SJCRH30 (cell line): Measurements from ENCODE around the gene ESR1. TPM values are rescaled to one million over a fixed set of nuclear protein-coding genes. Genes with fewer than 3 reads are reported as not detected.
A peak's percentile ranks its signal among the peaks of the same experiment; 100 is the strongest.

Experiments used
- DNase-seq, 2 experiments: peaks; one replicate each; pipeline ENCODE4 v3.0.0-alpha.2; 2015 to 2020
- H3K27ac ChIP-seq: fragments of 250-450 bp; sonication (Bioruptor Pico); 2 replicates; pipeline ENCODE4 v1.5.1; 2020; ENCODE audit warnings: mild to moderate bottlenecking, moderate library complexity
- H3K27me3 ChIP-seq: fragments of 250-450 bp; sonication (Bioruptor Pico); 2 replicates; pipeline ENCODE4 v1.5.1; 2020; ENCODE audit warnings: mild to moderate bottlenecking, moderate library complexity
- H3K36me3 ChIP-seq: fragments of 250-450 bp; sonication (Bioruptor Pico); 2 replicates; pipeline ENCODE4 v1.5.1; 2020; ENCODE audit warnings: mild to moderate bottlenecking, moderate library complexity
- H3K4me1 ChIP-seq: fragments of 250-450 bp; sonication (Bioruptor Pico); 2 replicates; pipeline ENCODE4 v1.5.1; 2020; ENCODE audit warnings: mild to moderate bottlenecking, moderate library complexity
- H3K4me3 ChIP-seq: fragments of 250-450 bp; sonication (Bioruptor Pico); 2 replicates; pipeline ENCODE4 v1.5.1; 2020; ENCODE audit warnings: mild to moderate bottlenecking, moderate library complexity
- H3K9me3 ChIP-seq: fragments of 250-450 bp; sonication (Bioruptor Pico); replicated peaks from 2 replicates; pipeline ENCODE4 v1.5.1; 2020; ENCODE audit warnings: mild to moderate bottlenecking, moderate library complexity
- total RNA-seq: library from RNA; depleted of rRNA; stranded (reverse); fragments of >200 nt; shearing (Covaris generic); gene quantifications from 2 replicates; pipeline ENCODE4 v1.2.3, GENCODE V29; 2014

ESR1 gene
- total RNA-seq, 1 experiment from 2014 or later = not detected

DNA sequence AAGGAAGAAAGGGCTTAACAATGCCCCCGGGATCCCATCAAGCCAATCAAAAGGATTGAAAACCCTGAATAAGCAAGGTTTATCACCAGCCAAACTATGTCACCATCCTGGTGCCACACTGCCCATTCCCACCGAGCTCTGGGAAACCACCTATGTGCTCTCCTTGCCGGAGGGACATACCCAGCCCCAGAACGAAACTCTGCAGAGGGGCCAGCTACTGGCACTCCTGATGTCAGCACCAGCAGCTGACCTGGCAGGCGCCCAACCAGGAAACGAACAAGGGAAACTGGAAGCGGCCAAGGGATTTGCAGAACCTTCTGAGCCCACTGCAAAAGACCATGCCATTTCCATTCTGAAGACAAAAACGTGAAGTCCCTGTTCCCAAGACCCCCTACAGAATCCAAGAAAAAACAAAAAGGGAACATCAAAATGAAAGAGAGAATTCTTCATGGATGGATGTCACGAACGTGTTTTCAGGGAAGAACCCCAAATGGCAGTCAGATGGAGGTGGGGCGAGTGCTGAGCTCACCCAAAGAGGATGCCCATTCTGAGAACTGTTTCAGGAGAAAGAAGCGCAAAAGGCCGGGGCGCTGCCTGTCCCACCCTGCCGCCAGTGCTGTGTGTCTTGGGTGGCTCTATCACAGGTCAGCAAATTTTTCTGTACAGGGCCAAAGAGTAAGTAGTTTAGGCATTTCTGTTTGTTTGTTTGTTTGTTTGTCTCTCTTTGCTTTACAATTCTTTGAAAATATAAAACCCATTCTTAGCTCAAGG is 305.2 kb downstream of the ESR1 start:
- no peak overlapping the region for H3K27ac ChIP-seq
- peak; percentile 55 to 60 for DNase-seq
- no peaks in the 10 kb centered on the region for H3K27me3 ChIP-seq
- peaks cover 11% of the 10 kb centered on the region; the same call in 1 of the 2 replicates for H3K4me1 ChIP-seq
- H3K9me3 ChIP-seq = no peaks in the 10 kb centered on the region
- H3K4me3 ChIP-seq = no peak overlapping the region
- no peaks in the 10 kb centered on the region for H3K36me3 ChIP-seq

DNA sequence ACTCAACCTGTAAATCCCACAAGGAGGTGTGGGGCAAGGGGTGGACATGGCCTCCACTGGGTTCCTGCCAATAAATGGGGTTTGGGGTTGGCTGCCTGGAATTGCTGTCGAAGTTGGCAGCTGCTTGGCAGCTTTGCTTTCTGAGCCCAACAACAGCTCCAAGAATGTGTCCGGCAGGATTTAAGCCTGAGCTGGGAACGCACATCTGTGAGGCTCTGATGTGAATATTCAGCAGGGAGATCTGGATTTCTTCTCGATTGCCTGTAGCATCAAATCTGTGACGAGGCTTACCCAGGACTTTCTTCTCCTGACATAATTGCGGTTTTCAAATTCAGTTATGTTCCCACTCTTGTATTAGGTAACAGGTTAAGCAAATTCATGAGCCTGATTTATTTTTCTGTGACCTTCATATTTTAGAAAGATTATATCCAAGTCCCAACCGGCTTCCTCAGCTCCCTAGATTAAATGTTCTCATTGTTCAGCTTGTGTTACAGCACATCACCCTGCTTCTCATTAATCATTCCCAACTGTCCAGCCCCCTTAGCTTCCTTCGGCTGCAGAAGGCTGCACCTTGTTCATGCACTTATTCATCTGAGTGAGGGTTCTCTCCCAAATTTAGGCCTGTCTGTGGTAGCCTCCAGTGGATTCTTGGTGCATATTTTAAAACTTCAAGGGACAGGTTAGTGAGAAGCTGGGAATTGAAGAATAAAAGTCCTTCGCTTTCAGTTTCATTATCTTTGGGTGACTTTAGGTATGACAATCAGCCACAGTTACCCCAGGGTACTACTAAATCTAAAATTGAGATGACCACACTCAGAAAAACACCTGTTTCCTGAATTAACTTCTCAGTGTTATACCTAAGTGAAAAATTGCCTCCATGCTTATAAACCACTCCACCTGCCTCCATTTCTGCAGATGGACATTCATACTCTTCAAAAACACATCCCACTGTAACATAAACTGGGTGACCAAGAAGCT is 310.0 kb downstream of the ESR1 start:
- H3K9me3 ChIP-seq = no peaks in the 10 kb centered on the region
- H3K4me3 ChIP-seq = no peak overlapping the region
- H3K27ac ChIP-seq = no peak overlapping the region
- H3K27me3 ChIP-seq = no peaks in the 10 kb centered on the region
- H3K4me1 ChIP-seq = peaks cover under 1% of the 10 kb centered on the region; the same call in 1 of the 2 replicates
- DNase-seq = peak; percentile 38 to 55
- no peaks in the 10 kb centered on the region for H3K36me3 ChIP-seq

DNA sequence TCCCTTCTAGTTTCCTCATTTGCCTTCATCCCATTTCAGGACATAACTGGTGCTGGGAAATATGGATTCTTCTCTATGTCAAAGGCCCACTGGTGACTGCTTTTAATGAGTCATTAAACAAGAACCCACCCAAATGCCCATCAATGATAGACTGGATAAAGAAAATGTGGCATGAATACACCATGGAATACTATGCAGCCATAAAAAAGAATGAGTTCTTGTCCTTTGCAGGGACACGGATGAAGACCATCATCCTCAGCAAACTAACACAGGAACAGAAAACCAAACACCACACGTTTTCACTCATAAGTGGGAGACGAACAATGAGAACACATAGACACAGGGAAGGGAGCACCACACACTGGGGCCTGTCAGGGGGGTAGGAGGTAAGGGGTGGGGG is 310.7 kb downstream of the ESR1 start:
- H3K4me1 ChIP-seq = no peaks in the 10 kb centered on the region

DNA sequence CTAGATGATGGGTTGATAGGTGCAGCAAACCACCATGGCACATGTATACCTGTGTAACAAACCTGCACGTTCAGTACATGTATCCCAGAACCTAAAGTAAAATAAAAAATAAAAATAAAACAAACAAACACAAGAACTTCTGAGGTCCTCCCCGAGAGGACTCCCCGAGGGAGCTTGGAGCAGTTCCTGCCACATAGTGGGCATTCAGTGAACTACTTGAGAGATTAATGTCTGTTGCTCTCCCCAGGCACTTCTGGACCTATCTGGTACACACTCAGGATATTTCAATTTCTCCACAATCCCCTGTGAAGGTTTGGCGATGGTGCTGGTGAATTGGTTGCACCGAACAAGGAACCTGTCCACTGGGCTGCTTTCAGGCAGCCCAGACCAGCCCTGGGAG is 311.2 kb downstream of the ESR1 start:
- H3K36me3 ChIP-seq = no peaks in the 10 kb centered on the region
- no peak for DNase-seq
- no peaks in the 10 kb centered on the region for H3K27me3 ChIP-seq
- no peak overlapping the region for H3K27ac ChIP-seq
- H3K9me3 ChIP-seq = no peaks in the 10 kb centered on the region
- no peaks in the 10 kb centered on the region for H3K4me1 ChIP-seq
- no peak overlapping the region for H3K4me3 ChIP-seq

More for the DNA sequence above, 310.7 kb downstream of the ESR1 start:
- no peaks in the 10 kb centered on the region for H3K36me3 ChIP-seq
- no peaks in the 10 kb centered on the region for H3K27me3 ChIP-seq
- H3K9me3 ChIP-seq = no peaks in the 10 kb centered on the region
- DNase-seq = no peak
- H3K4me3 ChIP-seq = no peak overlapping the region
- no peak overlapping the region for H3K27ac ChIP-seq

DNA sequence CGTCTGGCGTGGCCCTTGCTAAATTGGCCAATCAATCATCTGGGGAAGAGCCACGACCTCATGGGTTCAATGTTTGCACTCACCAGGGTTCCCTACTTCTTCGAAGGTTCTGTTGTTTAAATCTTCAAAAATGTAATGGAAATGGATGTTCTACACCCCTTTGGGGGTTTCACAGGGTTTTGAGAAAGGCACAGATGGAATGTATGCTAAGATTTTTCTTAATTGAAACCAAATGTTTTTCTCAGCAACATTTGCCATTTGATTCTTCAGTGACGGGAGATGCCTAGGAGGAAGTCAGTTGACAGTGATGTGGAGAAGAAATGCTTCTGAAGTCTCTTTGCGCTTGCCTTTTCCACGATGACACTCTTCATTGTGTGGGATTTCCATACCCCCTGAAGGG is 312.3 kb downstream of the ESR1 start:
- Histone ChIP-seq H3K36me3 (no peaks in the 10 kb centered on the region), H3K27me3 (no peaks in the 10 kb centered on the region), H3K4me1 (no peaks in the 10 kb centered on the region), H3K9me3 (no peaks in the 10 kb centered on the region), H3K27ac (no peak overlapping the region), H3K4me3 (no peak overlapping the region)
- DNase-seq = no peak

DNA sequence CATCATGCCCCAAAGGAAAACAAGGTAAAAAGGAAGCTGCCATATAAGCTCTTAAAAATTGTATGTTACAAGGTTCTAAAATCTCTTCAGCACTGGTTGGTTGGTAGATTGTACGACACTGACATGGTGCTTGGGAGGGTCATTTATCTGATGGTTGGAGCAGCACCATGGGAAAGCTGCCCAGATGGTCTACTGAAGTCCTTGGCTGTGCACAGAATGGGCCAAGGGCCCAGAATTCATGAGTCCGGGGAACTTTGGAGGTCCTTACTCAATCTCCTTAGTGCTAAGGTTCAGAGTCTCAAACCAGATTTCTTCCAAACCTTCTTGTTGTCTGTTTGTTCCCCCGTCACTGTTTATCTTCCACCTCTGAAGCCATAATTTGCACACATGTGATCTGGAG is 314.4 kb downstream of the ESR1 start:
- Histone ChIP-seq H3K4me1 (no peaks in the 10 kb centered on the region), H3K4me3 (no peak overlapping the region), H3K27me3 (no peaks in the 10 kb centered on the region), H3K9me3 (no peaks in the 10 kb centered on the region), H3K27ac (no peak overlapping the region), H3K36me3 (no peaks in the 10 kb centered on the region)
- DNase-seq = no peak

DNA sequence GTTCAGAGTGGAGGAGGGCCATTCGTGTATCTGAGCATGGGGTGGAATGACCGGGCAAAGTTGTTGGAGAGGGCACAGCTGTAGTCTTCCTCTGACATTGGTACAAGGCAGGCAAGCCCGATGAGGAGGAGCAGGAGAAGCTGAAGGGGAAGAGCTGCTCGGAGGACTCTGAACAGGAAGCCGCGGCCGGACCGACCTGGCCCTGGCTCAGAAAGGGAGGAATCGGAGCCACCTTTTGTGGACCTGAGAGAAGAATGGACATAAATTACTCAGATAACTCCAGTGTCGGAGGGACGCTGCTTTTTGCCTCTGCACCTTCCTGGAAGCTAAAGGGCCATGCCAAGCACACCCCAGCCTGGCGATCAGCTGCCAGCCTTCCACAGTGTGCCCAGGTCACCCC is 315.0 kb downstream of the ESR1 start:
- Histone ChIP-seq H3K27me3 (no peaks in the 10 kb centered on the region), H3K9me3 (no peaks in the 10 kb centered on the region), H3K27ac (no peak overlapping the region), H3K4me1 (no peaks in the 10 kb centered on the region), H3K4me3 (no peak overlapping the region), H3K36me3 (no peaks in the 10 kb centered on the region)
- no peak for DNase-seq

DNA sequence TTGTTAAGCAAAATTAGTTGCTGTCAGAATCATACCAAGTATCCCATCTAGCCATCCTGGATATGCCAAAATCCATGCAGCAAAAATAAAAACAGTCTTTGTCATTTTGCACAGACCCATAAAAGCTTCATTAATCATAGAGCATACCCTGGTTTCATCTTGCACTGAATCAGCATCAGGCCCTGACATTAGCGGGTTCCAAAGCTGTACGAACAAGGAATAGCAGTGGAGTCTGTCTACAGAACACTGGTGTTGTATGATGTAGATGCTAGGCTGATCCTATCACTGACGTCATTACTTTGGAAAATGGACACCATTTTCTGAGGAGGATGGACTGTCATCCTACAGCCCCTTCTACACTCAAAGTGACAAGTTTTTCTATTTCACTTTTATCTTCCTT is 315.6 kb downstream of the ESR1 start:
- Histone ChIP-seq H3K27ac (no peak overlapping the region), H3K36me3 (no peaks in the 10 kb centered on the region), H3K9me3 (no peaks in the 10 kb centered on the region), H3K4me3 (no peak overlapping the region), H3K4me1 (no peaks in the 10 kb centered on the region), H3K27me3 (no peaks in the 10 kb centered on the region)
- DNase-seq = no peak

DNA sequence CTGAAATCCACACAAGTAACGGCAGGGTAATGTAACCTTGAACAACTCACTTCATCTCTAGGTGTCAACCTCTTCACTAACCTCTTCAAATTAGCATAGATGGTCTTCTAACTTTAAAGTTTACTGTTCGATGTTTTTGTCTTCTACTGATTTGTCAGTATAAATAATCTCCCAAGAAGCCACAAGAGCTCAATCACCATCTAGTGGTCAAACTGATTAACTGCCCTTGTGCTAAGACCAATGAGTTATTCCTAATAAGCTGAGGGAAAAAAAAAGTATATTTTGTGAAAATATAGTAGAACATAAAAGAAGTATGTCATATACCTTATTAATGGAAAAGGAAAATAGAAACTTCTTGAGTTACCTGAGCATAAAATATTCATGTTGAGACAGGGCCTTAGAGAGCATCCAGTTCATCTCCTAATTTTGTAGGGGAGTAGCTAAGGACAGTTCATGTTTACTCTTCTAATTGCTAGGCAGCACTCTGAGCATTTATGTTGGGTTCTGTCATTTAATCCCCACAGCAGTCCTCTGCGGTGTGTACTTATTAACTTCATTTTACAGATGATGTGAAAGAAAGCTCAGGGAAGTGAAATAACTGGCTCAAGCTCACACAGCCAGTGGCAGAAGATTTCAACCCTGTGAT is 317.1 kb downstream of the ESR1 start:
- Histone ChIP-seq H3K27me3 (no peaks in the 10 kb centered on the region), H3K9me3 (no peaks in the 10 kb centered on the region), H3K27ac (no peak overlapping the region), H3K36me3 (no peaks in the 10 kb centered on the region), H3K4me1 (no peaks in the 10 kb centered on the region), H3K4me3 (no peak overlapping the region)
- DNase-seq = peak in 1 of 2 experiments; percentile 75

DNA sequence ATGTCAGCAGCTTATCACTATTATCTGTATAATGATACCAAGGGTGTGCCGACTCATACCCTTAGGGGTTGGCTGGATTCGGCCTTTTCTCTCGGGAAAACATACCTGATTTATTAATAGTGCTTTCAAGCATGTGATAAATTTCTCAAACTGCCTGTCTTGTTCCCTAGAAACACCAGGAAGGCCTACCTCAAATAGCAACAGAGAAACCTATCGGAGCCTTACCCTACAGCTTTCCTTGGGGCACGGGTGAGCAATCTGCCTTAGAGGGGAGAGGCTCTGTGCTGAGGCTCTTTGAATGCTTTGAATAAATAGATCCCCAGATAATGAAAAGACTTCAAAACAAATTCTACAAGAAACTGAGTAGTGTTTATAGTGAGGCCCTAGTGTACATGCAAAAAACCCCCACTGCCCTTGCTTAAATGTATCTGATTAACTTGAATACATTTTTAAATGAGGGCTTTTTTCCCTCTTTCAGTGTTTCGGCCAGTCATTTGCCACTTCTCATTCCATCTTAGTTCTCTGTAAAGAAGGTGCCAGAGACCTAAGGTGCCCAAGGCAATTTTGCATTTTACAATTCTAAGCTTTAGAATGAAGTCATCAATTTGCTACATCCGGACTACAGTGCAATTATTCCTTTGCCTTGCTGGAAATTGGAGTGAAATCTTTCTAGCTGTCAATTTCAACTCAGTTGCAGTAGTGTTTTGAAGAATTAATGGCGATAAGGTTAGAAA is 320.1 kb downstream of the ESR1 start:
- Histone ChIP-seq H3K4me1 (no peaks in the 10 kb centered on the region), H3K36me3 (no peaks in the 10 kb centered on the region), H3K9me3 (no peaks in the 10 kb centered on the region), H3K4me3 (no peak overlapping the region), H3K27me3 (no peaks in the 10 kb centered on the region), H3K27ac (no peak overlapping the region)
- no peak for DNase-seq

DNA sequence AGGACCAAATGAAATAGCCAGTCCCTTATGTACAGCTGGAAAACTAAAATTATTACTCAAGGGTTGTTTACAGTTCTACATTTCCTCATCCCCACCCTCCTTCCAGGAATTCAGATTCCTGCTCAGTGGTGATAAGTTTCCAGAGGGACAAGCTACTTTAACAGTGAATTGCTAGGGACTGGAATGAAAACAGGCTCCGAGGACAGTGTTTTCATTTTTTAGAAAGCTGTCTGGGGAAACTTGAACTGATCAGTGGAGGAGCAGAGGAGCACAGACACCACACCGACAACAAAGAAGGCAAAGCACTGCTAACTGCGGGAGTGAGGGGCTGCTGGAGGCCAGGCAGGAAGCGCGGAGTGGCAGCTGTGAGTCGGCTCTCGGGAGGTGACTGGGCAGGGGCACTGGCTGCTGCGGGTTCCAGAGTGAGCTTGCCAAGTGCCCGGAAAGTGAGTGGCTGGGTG is 322.2 kb downstream of the ESR1 start:
- DNase-seq = no peak
- Histone ChIP-seq H3K36me3 (no peaks in the 10 kb centered on the region), H3K4me1 (no peaks in the 10 kb centered on the region), H3K4me3 (no peak overlapping the region), H3K27me3 (no peaks in the 10 kb centered on the region), H3K9me3 (no peaks in the 10 kb centered on the region), H3K27ac (no peak overlapping the region)

DNA sequence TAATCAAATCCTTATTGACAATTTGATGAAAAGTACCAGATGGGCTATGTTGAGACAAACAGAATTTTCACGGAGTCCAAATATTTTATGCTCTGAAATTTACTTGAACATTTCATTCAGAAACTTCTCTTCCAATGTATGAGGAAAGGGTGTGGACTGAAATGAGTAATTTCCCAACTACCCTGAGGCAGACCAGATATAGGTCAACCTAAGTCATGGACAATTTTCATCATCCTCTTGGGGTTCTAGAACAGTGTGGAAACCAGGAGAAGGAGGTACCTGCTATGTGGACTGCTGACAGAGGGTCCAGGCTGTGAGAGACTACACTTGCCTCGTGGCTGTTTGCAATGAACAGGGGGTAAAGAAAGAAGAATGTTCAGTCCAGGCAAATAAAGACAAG is 323.0 kb downstream of the ESR1 start:
- H3K9me3 ChIP-seq = no peaks in the 10 kb centered on the region
- H3K36me3 ChIP-seq = no peaks in the 10 kb centered on the region
- no peaks in the 10 kb centered on the region for H3K4me1 ChIP-seq
- no peak for DNase-seq
- H3K27ac ChIP-seq = no peak overlapping the region
- H3K27me3 ChIP-seq = no peaks in the 10 kb centered on the region
- no peak overlapping the region for H3K4me3 ChIP-seq

DNA sequence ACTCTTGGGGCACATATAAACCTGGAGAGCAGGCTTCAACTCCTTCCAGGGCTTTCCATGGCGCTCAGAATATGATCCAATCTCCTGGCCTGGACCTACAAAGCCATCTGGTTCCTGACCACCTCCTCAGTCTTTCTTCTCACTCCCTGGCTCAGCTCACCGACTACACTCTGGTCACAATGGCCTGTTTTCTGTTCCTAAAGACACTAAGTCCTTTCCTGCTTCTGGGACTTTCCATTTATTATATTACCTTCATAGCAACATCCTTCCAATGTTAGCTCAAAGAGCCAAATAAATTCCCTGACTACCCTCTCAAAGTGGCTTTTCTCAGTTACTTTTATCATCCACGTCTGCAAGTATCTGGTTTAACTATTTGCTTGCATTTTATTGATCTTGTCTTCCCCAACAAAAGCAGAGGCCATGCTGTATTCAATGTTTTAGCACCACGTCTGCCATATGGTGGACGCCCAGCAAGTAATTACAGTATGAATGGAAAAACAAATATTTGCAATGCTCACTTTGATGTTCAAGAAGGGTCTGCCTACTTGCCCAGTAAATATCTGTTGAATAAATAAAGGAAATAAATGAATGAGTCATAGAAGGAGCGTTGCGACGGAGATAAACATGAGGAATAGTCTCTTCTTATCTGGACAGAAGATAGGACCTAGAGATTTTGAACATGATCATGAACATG is 328.4 kb downstream of the ESR1 start:
- 0 out of 2 replicates have a peak, but pooled peaks cover 5% of the 10 kb centered on the region for H3K36me3 ChIP-seq
- DNase-seq = no peak

DNA sequence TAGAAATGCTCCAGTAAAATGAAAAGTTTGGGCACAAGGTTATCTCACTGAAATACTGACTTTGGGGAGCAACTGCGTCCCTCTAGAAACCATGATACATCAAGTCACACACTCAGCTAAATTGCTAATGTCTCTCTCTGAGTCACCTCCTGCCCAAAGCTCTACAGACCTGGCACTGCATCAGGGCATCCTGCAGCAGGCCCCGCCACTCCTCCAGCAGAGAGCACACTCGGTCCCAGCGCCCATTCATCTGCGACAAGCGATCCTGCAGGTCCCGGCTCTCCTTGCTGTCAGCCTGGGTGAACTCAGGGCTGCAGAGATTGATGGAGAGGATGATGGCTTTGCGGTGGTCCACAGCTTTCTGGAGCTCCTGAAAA is 329.0 kb downstream of the ESR1 start:
- H3K9me3 ChIP-seq = no peaks in the 10 kb centered on the region
- 0 out of 2 replicates have a peak, but pooled peaks cover 5% of the 10 kb centered on the region for H3K36me3 ChIP-seq
- no peak overlapping the region for H3K27ac ChIP-seq
- no peak overlapping the region for H3K4me3 ChIP-seq
- no peaks in the 10 kb centered on the region for H3K27me3 ChIP-seq
- DNase-seq = no peak
- H3K4me1 ChIP-seq = no peaks in the 10 kb centered on the region

More for the DNA sequence above, 328.4 kb downstream of the ESR1 start:
- no peak overlapping the region for H3K4me3 ChIP-seq
- no peaks in the 10 kb centered on the region for H3K27me3 ChIP-seq
- no peaks in the 10 kb centered on the region for H3K9me3 ChIP-seq
- H3K27ac ChIP-seq = no peak overlapping the region
- H3K4me1 ChIP-seq = no peaks in the 10 kb centered on the region
